Activated CD8-positive, alpha-beta memory T cell treated with anti-CD3 and anti-CD28 coated beads for 48 hours (primary cell): ENCODE results near the gene HAAO.

Source experiments
- DNase-seq, 3 experiments: peaks; one replicate each; pipeline ENCODE4 v3.0.0-alpha.2; 2020; ENCODE audit warnings: low read depth in 2 of 3, low spot score in 2 of 3

The HAAO gene

DNA sequence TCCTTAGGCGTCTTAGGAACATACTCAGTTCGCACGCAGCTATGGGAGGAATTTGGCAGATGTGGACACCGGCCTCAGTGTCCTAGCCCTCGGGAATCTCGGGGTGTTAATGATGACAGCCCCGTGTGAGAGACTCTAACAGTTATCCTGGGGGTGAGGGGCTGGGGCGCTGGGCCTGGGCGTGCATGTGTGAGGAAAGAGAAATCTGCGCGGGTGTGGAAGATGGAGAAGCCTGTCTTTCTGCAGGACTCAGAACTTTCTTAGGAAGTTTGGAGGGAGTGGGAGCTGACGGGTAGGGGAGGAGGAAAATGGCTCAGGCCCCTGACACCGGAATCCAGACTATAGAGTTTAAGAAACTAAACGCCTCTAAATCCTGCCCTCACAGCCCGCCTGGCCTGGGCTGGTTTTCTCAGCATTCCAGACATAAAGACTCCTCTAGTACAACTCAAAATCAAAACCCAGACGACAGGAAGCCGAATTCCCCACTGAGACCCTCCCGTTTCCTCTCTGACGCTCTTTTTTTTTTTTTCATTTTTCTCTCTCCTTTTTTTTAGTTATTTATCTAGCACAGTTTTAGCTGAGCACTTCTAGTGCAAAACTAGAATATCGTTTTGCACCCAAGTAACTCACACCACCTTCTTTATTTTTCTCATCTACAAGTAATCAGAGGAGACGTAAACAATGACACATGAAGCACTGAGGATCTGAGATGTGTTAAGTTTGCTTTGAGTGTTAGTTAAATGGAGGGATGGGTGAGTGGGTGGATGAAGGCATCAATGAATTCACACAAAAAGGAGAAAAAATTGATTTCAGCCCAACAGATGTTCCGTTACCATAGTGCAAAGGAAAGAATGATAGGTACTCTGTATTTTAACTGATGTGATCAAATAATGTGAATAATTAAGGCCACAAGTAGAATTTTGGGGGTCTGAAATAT, 1.2 kb upstream of the HAAO start:
- no peak for DNase-seq

- DNase-seq: no peak
Observed at GRCh38 chr2:42792087-42792582, 248 bp downstream of the HAAO start.

DNA sequence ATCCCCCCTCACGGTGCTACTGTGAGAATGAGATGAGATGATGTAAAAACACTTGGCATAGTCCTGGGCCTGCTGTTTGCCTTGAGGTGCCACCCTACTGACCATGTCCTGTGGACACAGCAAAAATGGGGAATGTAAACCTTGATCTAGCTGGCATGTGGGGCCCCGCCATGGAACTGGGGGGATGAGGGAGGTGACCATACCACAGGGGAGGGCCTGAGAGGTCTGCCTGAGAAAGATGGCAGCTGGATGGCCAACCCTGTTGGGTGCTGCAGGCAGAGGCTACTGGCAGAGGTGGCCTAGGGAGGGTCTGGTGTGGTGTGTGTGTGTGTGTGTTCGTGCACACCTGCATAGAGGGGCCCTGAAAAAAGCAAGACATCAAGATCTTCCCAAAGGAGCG, 777 bp downstream of the HAAO start:
- DNase-seq: no peak

- no peak for DNase-seq
Observed at GRCh38 chr2:42789751-42790150, 2.6 kb downstream of the HAAO start.

DNA sequence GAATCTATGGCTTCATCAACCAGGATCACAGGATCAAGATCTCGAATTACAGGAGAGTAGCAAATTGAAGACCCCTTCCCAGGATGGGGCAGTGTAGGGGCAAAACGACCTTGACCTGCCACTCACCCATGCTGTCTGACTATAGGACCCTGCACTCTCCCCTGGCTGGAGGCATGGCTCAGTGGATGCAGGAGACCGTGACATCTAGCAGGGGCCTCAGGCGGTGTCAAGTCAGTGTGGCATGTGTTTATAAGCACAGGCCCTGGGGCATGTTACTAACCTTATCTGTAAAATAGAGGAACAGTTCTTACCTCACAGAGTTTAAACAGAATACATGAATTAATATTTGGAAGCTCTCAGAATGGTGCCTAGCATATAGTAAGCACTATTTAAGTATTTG, 3.5 kb downstream of the HAAO start:
- DNase-seq: no peak

DNA sequence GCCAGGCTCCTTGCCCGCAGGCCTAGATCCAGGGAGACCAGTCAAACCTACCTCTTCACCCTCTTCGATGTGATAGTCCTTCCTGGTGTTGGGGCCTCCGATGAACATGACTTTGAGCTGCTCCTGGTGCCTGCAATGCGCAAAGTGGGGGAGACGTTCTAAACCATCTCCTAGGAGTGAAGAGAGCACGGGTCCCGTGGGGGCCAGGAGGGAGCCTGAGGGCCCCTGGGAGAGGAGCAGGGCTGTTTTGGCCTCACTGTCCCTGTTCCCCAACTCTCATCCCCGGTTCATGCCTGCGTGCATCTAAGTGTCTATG, 3.9 kb downstream of the HAAO start:
- no peak for DNase-seq

DNA sequence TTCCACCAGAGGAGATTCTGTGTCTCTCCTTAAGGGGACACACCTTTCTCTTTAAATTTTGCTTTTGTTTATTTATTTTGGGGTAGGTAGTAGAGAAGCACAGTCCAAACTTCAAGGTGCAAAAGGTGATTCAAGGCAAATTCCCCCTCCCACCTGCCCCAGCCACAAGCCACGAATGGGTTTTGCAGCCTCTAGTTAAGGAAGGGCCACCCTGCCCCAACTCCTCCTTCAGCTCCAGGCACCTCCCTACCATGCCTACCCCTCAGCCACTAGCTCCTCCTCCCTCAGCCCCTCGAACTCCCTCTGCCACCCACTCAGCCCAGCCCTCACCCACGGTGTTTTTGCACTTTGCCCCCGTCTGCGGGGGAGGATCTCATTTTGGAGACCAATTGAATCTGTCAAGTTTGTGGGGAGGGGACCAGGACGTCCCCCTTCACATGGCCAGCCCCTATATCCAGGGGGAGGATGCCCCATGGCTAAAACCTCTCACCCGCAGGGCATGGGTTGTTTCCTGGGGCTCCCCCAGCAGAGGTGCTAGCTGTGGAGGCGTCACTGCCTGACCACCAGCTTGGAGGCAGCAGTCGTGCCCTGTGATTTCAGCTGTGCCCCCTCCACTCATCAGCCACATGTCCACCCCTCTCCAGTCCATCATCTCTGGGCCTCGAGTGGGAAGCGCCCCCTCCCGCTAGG, 4.5 kb downstream of the HAAO start:
- DNase-seq: no peak

GRCh38 chr2:42787424-42787787, 5.0 kb downstream of the HAAO start:
- no peak for DNase-seq

- DNase-seq: no peak
Observed at GRCh38 chr2:42786561-42787345, 5.6 kb downstream of the HAAO start.

DNA sequence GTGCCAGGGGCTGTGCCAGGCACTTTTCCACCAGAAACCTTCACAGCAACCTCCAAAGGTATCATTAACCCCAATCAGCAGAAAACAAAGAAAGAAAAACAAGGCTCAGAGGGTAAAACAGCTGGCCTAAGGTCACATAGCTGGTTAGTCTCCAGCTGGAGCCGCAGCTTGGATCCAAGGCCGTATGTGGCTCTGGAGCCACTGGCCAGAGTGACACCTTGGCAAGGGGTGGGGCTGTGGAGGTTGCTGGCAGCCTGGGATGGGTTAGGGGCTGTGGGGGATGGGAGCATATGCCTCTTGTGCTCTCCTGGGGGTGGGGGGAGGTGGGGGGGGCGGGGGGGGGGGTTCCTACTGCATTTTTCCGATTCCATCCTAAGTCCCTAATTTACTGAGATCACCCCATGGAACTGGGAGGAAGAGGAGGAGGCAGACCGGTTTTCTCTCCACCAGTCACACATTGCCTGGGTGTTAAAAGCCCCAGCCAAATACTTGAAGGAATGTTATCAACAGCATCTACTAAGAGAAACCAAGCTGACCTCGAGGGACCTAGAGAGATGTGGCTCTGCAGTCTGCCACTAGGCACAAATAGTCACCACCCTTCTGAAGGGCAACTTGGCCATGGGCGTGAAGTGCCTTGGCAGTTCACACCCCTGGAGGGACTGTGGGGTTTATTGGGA, 8.0 kb downstream of the HAAO start:
- no peak for DNase-seq

DNA sequence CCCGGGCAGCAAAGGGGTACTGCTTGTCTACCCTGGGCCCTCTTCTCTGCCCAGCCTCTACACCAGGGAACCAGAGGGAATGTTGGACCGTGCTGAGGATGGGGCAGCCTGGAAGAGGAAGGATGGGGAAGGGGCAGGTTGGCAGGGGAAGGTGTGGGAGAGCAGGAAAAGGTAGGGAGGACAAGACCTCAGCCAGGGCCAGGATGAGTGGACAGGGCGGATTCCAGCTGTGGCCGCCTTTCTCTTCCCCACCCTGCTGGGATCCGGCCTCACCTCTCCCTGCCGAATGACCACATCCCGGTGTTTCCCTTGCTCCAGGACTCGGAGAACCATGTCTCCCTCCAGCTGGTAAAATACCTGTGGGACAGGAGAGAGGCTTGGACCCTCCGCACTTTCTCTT, 8.9 kb downstream of the HAAO start:
- DNase-seq: no peak

- DNase-seq: no peak
Observed at GRCh38 chr2:42781181-42781580, 11.2 kb downstream of the HAAO start.

DNA sequence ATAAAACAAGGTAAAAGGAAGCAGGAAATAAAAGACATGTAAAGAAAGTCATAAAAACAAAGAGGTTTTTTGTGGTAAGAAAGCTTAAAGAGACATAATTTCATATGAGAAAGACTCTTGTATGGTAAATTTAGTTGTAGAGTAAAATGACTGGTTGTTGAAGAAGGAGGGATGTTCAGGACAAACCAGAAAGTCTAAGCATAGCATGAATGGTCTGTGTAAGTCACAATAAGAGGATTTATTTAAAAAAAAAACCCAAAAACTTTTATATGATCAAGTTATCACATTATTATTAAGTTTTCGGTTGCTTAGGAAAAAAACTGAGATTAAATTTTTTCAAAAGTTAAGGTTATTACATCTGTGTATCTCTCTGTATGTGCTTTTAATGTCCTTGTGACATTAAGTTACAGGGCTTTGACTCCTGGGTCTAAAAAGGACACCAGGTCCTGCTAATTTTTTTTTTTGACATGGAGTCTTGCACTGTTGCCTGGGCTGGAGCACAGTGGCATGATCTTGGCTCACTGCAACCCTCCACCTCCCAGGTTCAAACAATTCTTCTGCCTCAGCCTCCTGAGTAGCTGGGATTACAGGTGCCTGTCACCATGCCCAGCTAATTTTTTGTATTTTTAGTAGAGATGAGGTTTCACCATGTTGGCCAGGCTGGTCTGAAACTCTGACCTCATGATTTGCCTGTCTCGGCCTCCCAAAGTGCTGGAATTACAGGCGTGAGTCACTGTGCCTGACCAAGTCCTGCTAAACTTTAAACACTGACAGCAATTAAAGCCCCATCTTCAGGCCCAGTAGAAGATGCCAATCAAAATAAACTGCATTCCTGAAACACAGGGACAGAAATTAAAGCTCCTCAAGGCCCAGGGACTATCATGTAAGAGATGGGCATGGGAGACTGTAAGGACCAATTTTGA, 14.2 kb downstream of the HAAO start:
- DNase-seq: no peak

DNA sequence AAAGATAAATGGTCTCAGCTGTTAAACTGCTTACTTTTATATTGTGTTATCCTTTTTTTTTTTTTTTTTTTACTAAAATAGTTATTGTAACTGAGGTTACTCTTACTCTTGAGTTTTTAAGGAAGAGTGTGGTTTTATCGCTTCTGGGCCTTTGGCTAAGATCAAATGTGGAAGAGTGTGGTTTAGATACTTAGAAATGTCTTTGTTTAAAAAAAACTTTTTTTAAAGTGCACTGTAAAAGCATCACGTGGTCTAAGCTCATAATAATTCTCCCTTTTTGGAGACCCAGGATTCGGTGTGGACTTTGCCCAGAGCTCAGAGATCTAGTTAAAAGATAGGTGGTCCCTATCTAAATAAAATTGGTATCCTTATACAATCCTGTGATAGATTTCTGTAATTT, 16.6 kb downstream of the HAAO start:
- DNase-seq: no peak

DNA sequence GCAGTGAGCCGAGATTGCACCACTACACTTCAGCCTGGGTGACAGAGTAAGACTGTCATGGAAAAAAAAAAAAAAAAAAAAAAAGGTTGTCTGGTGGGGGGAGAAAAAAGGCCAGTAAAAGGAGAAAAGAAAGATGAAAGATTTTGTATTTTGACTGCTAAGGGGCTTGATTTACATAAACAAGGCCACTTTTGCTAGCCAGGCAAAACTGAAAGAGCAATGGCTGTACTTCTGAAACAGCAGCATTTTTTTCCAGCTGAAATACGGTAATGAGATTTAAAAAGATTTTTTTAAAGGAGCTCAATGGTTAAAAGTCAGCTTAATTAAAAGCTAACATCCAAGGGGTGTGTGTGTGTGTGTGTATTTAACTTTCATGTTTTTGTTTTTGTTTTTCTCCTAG, 17.2 kb downstream of the HAAO start:
- no peak for DNase-seq

DNA sequence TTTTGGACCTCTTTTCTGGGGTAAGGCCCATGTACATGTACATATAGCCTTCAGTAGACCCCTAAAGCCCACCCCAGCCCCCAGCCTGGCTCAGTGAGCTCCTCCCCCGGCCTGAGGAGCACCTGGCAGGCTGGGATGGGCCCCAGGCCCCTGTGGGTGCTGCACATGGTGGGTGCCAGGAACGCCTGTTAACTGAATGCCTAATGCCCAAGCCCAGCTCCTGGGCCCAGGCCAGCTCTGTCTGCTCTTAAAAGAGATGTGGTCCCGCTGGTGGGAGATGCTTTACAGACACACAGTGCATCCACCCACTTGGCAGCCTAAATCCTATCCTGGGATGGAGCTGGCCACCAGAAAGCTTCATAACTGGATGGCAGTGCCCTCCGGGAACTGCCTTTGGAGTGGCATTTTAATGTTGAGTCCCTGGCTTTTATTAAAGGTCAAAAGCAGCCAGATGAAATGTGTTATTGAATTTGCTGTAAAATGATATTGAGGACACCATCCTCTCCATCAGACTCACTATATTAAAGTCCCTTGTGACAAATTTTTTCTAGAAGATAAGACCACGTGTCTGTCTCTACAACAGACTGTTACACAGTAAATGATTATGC, 20.7 kb downstream of the HAAO start:
- no peak for DNase-seq

DNA sequence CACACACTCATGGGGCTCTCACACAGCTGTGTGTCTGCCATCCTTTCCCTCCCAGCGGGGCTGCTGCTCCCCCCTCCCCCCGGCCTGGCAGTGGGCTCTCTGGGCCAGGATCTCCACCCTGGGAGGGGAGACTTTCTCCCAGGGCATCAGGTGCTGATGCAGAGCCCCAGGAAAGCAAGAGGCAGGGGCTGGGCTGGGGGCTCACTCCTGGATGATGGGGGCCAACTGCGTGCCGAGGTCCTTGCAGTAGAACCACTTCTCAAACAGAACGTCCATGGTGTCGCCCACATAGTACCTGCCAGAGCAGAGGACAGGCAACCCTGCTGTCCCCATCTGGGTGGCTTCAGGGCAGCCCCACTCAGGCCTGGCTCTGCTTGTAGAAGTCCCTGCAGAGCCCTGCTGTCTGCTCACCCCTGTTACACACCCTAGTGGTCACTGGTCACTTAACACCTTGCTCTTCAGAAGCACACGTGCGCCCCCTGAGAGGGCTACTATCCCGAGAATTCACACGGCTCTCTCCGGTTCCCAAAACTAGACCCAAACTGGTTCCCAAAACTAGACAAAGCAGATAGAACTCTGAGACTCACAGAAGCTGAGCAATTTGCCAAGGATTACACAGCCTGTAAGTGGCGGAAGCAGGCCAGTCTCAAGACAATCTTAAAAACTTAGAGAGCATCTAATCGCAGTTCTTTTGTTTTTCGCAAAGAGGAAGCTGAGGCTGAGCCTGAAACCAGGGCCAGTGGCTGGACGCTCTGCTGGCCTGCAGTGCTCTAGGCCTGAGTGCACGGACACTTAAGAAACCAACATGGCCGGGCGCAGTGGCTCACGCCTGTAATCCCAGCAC, 21.9 kb downstream of the HAAO start:
- DNase-seq: no peak

GRCh38 chr2:42769583-42770287, 22.6 kb downstream of the HAAO start:
- no peak for DNase-seq
